SW 1271 (cell line): ENCODE measurements around the gene DNAJC2.
A peak's percentile ranks its signal among the peaks of the same experiment; 100 is the strongest.
"Not testable (repeated sequence)": the region's sequence is repeated elsewhere in the genome, so short reads cannot be mapped to it uniquely, and the experiment has no call there.

Experiments used
- DNase-seq, 2 experiments: peaks; one replicate each; lab custom pipeline; 2025; lab: John Stamatoyannopoulos, UW

Gene DNAJC2

DNA sequence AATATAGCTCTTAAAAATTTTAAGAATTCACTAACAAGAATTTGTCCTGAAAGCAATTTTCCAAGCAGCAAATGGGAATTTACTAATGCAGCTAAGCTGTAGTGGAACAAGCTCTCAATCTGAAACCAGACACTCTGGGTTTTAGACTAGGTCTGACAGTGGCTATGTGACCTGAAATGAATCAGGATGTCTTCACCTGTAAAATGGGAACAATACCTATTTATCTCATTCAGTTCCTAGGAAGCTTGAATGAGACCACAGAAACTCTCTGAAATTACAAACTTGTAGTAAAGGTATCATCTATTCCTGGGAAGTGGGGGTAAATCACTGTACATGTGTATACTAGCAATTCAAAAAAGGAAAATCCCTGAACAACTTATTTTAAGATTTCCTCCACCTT is 1.2 kb downstream of the DNAJC2 start:
- no peak for DNase-seq

DNA sequence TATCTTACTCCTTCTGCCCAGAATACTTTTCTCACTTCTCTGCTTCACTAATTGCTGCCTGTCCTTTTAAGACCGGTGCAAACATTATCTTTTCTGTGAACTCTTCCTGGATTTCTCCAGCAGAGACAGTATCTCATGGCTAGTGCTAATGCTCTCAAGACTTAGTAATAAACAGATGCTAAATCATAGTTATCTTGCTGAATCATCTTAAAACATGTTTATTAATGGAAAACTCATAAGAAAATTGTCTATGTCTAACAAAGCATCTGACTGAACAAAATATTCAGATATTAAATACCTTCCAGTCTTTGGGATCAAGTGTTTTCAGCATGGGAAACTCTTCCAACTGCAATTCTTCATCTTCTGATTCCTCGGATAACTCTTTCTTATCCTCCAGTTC is 3.1 kb downstream of the DNAJC2 start:
- DNase-seq = no peak

DNA sequence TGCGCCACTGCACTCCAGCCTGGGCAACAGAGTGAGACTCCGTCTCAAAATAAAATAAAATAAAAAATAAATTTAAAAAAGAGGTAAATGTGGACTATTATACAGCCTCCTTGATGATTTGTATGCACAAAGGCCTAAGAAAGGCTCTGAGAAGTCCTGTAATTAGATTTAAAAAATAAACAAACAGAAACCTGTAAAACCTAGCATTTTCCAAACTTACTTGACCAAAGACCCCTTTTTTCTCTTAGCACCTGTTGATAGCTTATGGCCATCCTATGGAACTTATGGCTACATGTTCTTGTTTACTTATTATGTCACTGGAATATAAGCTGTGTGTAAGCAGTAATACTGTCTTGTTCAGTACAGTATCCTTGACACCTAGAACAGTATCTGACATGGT is 5.7 kb downstream of the DNAJC2 start:
- DNase-seq = no peak

- no peak for DNase-seq
These were observed 7.8 kb downstream of the DNAJC2 start for GRCh38 chr7:103336761-103337160.

DNA sequence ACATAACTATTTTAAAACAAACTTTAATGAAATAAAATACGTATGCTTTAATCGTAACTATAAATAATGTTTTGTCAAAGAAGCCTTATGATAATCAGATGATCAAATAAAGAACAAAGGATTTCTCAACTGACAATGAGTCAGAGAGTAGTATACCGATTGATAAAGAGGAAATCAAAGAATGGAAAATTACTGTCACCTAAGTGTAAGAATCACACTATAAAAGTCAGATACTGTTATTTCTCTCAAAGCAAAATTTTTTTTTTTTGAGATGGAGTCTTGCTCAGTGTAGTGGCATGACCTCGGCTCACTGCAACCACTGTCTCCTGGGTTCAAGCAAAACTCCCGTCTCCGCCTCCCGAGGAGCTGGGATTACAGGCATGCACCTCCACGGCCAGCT is 18.8 kb downstream of the DNAJC2 start:
- no peak for DNase-seq

DNA sequence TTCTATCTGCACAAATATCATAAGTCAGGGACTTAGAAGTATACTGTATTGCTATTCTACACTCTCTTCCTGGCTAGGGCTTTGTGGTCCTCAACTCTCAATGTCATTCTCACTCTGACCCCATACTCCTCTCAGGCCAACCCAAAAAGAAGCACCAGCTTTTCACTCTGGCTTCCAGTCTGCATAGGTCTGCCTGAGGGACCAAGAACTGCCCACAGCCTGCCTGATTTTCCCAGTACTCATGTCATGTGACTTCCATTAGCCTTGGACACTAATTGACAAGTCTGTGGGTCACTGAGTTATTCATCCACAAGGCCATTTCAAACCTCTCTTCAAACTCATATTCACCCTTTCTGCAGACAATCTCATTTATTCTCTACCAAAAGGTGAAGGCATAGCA is 27.6 kb downstream of the DNAJC2 start:
- DNase-seq = no peak

- no peak for DNase-seq
These were observed 28.1 kb downstream of the DNAJC2 start for GRCh38 chr7:103316380-103316941.

DNA sequence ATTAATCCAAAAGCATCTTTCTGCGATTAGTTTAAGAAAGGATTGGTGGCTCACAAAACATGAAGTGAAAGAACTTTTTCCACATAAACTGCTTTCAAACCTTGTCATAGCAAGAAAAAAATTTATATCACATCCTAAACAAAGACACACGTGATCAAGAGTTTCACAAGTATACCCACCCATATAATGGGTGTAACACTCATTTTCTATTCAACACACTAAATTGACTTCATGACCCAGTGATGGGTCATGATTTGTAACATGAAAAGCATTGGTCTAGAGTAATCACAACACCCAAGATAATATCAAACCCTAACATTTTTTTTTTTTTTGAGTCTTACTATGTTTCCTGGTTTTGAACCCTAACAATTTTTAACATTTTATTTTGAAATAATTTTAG is 29.7 kb downstream of the DNAJC2 start:
- no peak for DNase-seq

DNA sequence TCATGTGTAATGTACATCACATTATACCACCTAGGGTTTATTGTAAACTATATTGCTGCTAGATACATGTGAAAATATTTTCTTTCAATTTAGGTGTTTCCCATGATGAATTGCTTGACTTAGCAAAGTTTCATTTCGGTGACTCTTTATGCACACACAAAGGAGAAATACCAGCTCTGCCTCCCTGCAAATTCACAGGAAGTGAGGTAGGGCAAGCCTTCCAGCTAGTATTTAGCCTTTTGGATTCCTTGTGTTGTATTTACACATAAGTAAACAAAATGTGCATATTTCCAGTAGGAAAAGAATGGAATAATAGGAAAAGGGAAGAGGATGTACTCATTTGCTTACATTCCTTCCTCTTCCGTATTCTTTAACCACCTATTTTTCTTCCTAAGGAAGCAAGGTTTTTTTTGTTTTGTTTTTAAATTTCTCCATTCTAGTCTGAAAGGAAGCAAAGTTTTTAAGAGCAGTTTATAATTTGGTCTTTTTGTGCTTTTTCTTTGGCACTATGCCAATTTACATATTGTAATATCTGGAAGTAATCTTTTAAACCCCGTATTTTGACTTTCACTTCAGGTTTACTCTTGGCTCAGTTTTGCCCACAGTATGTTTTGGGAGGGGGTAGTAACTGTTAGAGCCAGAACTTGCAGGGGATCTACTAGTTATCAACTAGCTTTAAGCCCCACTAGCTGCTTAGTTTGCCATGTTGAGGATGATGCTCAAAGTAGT is 36.9 kb downstream of the DNAJC2 start:
- DNase-seq = no peak

DNA sequence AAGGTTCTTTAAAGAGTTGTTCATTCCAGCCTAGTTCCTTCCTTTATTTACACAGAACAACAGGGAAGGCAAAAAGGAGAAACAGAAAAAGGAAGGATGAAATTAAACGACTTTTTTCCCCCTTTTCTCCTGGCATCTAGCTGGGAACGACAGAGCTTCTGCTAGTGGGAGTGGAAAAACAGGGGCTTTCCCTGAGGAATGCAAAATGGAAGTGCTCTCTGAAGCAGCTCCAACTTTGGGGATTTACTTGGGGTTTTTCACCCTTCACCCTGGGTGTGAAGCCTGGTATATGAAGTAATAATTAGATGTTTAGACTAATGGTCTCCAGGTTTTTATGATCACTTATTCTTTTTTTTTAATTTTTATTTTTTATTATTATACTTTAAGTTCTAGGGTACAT is 43.1 kb downstream of the DNAJC2 start:
- no peak for DNase-seq

DNA sequence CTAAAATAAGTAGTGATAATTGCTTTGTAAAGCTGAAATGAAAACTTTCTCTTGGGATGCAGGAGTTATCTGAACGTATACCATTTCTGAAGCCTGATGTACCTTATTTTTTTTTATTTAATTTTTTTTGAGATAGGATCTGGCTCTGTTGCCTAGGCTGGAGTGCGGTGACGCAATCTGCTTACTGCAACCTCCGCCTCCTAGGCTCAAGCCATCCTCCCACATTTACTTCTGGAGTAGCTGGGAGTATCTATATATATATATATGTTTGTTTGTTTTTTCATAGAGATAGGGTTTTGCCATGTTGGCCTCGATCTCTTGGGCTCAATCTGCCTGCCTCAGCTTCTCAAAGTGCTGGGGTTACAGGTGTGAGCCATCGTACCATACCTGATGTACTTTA is 44.9 kb downstream of the DNAJC2 start:
- no peak for DNase-seq

DNA sequence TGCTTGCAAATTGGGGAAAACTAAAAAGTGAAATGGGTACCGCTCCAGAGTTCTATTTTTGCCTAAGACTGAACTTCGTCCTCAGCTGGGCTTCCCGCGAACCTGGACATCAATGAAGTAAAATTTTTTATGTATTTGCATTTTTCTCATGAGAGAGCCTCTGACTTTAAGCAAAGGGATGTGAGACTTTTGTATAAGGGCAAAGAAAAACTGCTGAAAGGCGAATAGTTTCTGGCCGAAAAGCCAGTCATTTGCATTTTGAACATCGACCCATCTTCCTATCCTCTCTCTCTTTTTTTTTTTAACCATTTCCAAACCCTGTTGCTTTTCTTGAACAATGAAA is 46.8 kb downstream of the DNAJC2 start:
- no peak for DNase-seq

GRCh38 chr7:103296901-103297836 is 47.4 kb downstream of the DNAJC2 start, which contains the start of gene PMPCB:
Gene PMPCB, plus strand, starts transcription at chr7:103297435. Its CDS starts 25 bp downstream, at chr7:103297460.
- peak; percentile 74 to 87 for DNase-seq

DNA sequence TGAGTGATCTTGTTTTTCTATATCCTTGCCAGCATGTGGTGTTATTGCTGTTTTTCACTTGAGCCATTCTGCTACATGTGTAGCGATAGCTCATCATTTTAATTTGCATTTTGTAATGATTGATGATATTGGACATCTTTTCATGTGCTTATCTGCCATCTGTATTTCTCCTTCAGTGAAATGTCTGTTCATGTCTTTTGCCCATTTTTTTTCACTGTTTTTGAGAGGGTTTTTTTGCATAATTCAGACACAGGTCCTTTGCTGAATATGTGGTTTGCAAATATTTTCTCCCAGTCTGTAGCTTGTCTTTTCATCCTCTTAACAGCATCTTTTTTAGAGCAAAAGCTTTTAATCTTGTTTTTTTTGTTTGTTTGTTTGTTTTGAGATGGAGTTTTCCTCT is 51.0 kb downstream of the DNAJC2 start:
- DNase-seq = no peak

- no peak for DNase-seq
These were observed 52.4 kb downstream of the DNAJC2 start for GRCh38 chr7:103292122-103292521.

GRCh38 chr7:103282802-103283427 is 61.7 kb downstream of the DNAJC2 start:
- not testable (repeated sequence) for DNase-seq

DNA sequence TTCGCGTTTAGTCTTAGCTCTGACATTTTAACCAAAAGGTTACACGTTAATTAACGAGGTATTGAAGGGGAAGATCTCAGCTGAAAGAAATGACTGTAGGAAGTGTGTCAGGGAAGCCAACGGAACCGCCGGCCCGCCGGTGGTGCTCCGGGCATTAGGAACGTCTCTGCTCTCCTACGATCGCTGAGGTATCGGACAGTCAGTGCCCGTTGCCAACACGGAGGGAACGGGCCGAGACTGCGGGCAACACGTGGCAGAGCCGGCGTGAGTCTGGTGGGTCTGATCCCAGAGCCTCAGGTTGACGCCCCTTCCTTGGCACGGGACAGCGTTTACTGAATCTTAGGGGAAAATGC is 63.8 kb downstream of the DNAJC2 start:
- DNase-seq = not testable (repeated sequence)

DNA sequence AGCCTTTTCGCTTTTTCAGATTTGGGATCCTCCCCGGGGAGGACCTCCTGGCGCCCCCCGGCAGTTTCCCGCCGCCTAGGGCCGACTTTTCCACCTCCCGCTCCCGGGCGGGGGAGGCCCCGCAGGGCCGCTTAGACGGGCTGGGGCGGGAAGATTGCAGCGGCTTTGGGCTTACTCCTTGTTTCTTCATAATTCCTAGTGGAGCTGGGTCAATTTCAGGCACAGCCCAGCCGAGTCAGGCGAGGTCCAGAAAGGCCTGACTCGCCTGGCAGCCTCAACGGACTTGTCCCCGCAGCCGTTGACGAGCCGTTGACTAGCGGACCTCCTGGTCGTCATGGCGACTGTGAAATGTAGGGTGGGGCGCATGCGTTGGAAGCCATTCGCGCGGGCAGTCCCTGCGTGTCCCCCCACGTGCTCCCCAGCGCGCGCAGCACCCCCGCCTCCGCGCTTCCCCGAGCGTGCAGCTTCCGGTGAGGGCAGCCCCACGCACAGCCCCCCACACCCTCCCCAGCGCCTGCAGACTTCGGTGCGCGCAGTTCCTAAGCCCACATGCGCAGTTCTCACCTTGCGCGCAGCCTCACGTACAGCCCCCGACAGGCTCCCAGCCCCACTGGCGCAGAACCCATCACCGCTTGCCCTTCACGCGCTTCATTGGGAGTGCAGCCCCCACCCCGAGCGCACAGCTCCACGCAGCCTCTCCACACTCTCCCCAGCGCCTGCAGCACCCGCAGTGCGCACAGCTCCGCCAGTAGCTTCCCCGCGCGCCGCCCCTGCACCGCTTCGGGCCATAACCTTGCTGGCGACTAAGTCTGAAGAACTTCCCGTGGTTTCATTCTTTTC is 64.4 kb downstream of the DNAJC2 start:
- DNase-seq = peak; percentile 45 to 67

- peak in 1 of 2 experiments; percentile 56 for DNase-seq
These were observed 65.0 kb downstream of the DNAJC2 start for GRCh38 chr7:103279636-103279962.

DNA sequence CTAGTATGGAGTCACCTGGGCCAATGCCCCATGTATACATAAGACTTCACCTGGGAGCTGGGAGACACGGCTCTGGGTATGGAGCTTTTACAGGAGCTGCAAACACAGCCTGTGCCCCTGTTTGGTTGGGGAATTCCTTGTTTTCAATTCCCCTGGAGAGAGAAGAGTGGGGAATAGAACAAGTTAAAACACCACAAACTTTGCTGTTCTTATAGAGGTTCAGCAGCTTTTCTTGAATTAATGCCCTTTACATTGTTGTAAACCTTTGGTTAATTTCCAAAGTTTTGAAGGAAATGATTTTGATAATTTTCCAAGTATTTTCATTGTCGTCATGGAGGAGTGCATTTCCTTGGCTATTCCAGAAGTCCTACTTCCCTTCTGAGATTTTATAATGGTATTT is 66.4 kb downstream of the DNAJC2 start:
- not testable (repeated sequence) for DNase-seq

- DNase-seq = not testable (repeated sequence)
These were observed 69.7 kb downstream of the DNAJC2 start for GRCh38 chr7:103274867-103275266.

GRCh38 chr7:103273374-103273773 is 71.2 kb downstream of the DNAJC2 start:
- not testable (repeated sequence) for DNase-seq
